Mucosa of descending colon (tissue), 3 donors: ENCODE measurements around the gene CEP41. TPM values are rescaled to one million over a fixed set of nuclear protein-coding genes. Genes with fewer than 3 reads are reported as not detected.

Experiments used
- ATAC-seq: fragments of 200-7000 bp; cut with Tn5 transposase; one replicate; pipeline ENCODE4 v1.9.1; 2020; ENCODE audit warnings: mild to moderate bottlenecking, moderate library complexity
- DNase-seq, 3 donors: peaks; one replicate each; pipeline ENCODE4 v3.0.0-alpha.2; 2020
- H3K36me3 ChIP-seq: fragments of 200-600 bp; one replicate; pipeline ENCODE4 v1.8.0; 2021; ENCODE audit warnings: low read depth, mild to moderate bottlenecking
- H3K4me1 ChIP-seq: fragments of 200-600 bp; one replicate; pipeline ENCODE4 v1.8.0; 2021; ENCODE audit warnings: low read depth, mild to moderate bottlenecking
- H3K4me3 ChIP-seq: fragments of 200-600 bp; one replicate; pipeline ENCODE4 v1.8.0; 2021; ENCODE audit warnings: mild to moderate bottlenecking
- H3K9me3 ChIP-seq: fragments of 200-600 bp; one replicate; pipeline ENCODE4 v1.8.0; 2021; ENCODE audit warnings: mild to moderate bottlenecking
- intact Hi-C, 2 donors: fragments of 100-400 bp; cut with DNase I in 1 of 2; cut with micrococcal nuclease in 1 of 2; formaldehyde crosslinking; loops; one replicate each; pipeline versions ENCODE4 v1.11.0 to v1.11.1; 2022; cut with DNase I, micrococcal nuclease
- total RNA-seq, 3 donors: library from RNA; stranded (reverse); fragmentation: NEBNext Ultra II Directional in 2 of 3; extraction: Animal tissue kit (Norgen Biotek cat#: 25700) in 2 of 3; gene quantifications; one replicate each; pipeline versions ENCODE4 v1.2.1 to v1.2.4, GENCODE V29; 2021 to 2023
- TF ChIP-seq, protein P1 (sequence below): fragments of 200-600 bp; IDR thresholded peaks from one replicate; pipeline ENCODE4 v1.8.0; 2022; ENCODE audit warnings: antibody characterized with exemption, mild to moderate bottlenecking
- donor health status: DM: no; HTN: no; CAD: no; lungs with moderate emphysema.
- donor health status: DM: no; HTN: no; CAD: no.
- donor health status: DM: no; HTN: yes; CAD: no.

The CEP41 gene
- total RNA-seq, 3 donors from 2014 or later: 6.4 to 8.3 (median 6.6) TPM

DNA sequence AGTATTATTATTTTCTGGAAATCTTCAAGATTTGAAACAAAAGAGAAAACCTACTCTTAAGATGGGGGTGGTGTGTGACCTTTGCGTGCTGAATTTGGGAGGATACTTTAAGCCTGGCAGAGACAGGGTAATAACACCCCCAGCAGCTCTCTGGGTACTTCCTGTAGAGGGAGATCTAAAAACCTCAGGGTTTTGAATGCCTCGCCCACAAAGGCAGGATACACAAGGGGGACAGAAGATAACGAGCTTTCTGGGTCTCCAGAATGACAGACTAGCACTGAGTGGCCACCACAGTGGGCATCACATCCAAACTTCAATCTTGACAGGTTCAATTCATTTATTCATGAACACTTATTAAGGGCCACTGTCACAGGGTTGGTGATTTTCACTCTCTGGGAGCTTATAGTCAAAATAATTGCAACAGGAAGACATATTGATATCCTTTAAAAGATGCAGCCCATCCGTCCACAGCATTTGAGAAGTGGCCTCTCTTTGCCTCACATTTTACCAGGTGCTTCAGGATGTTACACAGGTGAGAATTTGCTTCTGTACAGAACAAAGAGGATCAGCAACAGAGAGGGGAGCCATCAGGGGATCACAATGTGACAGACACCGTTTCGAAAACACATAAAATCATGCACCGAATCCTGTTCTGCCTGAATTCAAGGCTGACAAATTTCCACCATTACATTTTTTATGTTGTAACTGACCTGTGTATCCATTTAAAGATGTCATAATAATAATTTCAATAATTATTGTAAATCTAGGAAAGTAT lies 46.2 kb downstream of the CEP41 start:
- ATAC-seq (no peak), DNase-seq (no peak)
- Histone ChIP-seq H3K4me1 (no peaks in the 10 kb centered on the region), H3K36me3 (no peaks in the 10 kb centered on the region), H3K9me3 (no peaks in the 10 kb centered on the region), H3K4me3 (no peak overlapping the region)
- intact Hi-C loops: no loop called here
- TF ChIP-seq, protein P1, sequence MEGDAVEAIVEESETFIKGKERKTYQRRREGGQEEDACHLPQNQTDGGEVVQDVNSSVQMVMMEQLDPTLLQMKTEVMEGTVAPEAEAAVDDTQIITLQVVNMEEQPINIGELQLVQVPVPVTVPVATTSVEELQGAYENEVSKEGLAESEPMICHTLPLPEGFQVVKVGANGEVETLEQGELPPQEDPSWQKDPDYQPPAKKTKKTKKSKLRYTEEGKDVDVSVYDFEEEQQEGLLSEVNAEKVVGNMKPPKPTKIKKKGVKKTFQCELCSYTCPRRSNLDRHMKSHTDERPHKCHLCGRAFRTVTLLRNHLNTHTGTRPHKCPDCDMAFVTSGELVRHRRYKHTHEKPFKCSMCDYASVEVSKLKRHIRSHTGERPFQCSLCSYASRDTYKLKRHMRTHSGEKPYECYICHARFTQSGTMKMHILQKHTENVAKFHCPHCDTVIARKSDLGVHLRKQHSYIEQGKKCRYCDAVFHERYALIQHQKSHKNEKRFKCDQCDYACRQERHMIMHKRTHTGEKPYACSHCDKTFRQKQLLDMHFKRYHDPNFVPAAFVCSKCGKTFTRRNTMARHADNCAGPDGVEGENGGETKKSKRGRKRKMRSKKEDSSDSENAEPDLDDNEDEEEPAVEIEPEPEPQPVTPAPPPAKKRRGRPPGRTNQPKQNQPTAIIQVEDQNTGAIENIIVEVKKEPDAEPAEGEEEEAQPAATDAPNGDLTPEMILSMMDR: no peak

DNA sequence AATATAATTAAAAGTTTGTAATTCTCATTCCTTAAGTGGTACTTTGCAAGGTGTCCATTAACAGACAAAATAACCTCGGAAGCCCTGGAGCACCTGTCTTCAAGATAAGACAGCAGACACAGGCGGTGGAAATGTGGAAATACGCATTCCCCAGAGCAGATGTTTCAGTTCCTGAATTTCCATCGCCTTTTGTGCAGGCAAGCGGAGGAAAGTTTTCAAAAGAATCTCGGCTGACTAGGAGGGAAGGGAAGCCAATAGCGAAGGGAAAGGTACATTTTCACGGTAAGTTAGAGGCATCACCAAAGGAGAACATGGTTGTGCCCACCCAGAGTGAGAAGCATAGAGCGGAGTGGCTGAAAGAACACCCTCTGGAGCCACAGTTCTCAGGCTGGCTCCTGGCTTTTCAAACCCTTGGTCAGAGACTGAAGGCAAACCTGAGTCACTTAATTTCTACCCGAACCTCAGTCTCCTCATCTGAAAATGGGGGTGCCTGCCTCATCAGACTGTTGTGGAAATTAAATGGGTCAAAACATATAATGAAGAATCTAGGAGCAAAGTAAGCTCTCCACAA lies 46.9 kb downstream of the CEP41 start:
- no peaks in the 10 kb centered on the region for H3K36me3 ChIP-seq
- no peak for ATAC-seq
- no peak overlapping the region for H3K4me3 ChIP-seq
- TF ChIP-seq, protein P1: no peak
- no peaks in the 10 kb centered on the region for H3K9me3 ChIP-seq
- intact Hi-C loops: no loop called here
- no peaks in the 10 kb centered on the region for H3K4me1 ChIP-seq
- DNase-seq: no peak

DNA sequence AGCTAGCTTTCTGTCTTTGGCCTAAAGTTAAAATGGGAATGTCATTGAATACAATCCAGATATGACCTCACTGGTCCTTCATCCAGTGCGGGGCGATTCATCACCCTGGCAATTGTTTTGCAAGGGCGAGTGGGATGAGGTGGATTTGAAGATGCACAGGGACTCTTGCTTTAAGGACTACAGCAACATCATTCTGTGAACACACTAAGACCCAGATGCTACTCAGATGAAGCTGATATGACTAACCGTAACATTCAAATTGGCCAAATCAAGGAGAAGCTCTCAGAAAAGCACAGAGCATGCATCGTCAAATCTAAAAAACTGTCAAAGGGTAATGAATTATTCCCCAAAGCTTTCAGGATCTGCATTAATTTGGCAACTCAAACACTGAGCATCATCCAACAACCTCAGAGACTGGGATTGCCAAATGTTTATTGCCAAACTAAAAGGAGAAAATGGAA lies 47.7 kb downstream of the CEP41 start:
- Histone ChIP-seq H3K36me3 (no peaks in the 10 kb centered on the region), H3K4me3 (no peak overlapping the region), H3K4me1 (no peaks in the 10 kb centered on the region), H3K9me3 (no peaks in the 10 kb centered on the region)
- intact Hi-C loops: no loop called here
- TF ChIP-seq, protein P1: no peak
- DNase-seq (no peak), ATAC-seq (no peak)

DNA sequence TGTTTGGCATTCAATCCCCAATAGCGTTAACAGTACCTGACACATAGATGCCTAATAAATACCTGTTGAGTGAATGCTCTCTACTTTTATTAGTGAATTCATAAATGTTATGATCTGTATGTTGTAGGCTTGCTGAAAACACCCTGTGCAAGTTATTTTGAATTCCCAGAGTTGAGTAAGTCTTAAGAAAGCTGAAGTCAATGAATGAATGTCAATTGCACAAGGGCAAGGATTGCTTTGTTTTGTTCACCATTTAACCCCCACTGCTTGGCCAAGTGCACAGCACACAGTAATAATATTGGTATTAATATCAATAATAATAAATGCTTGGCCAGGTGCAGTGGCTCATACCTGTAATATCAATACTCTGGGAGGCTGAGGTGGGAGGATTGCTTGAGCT lies 50.3 kb downstream of the CEP41 start:
- Histone ChIP-seq H3K36me3 (no peaks in the 10 kb centered on the region), H3K4me3 (no peak overlapping the region), H3K9me3 (no peaks in the 10 kb centered on the region), H3K4me1 (no peaks in the 10 kb centered on the region)
- intact Hi-C loops: no loop called here
- no peak for ATAC-seq
- no peak for DNase-seq
- TF ChIP-seq, protein P1: no peak

DNA sequence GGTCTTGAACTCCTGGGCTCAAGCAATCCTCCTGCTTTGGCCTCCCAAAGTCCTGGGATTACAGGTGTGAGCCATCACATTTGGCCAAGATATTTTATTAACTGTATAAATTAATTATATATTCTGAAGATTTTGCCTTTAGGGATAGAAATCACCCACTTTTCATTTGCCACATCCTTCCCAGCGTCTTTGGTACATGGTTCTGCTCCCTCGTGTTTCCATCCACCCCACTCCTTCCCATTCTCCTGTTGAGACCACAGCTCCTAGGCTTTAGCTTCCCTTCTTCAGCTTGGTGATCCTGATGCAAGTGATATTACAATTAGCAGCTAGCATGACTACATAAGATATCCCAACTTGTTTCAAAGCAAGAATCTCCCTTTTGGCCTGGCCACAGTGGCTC lies 52.1 kb downstream of the CEP41 start:
- no peaks in the 10 kb centered on the region for H3K4me1 ChIP-seq
- DNase-seq (no peak), ATAC-seq (no peak)
- H3K9me3 ChIP-seq: no peaks in the 10 kb centered on the region
- intact Hi-C loops: no loop called here
- H3K36me3 ChIP-seq: no peaks in the 10 kb centered on the region
- H3K4me3 ChIP-seq: no peak overlapping the region
- TF ChIP-seq, protein P1: no peak
